MCF 10A (cell line): ENCODE results near the gene TMEM38A. TPM values are rescaled to one million over a fixed set of nuclear protein-coding genes. Genes with fewer than 3 reads are reported as not detected.
"Not testable (repeated sequence)": the region's sequence is repeated elsewhere in the genome, so short reads cannot be mapped to it uniquely, and the experiment has no call there.

ENCODE experiments used
- BruUV-seq: library from RNA; stranded (reverse); fragments of 400-500 nt; replicated peaks from 2 replicates; lab custom pipeline; 2021; lab: Mats Ljungman, UMichigan
- CTCF ChIA-PET: fragments of 300-600 bp; sonication (Branson Sonifier 250); formaldehyde crosslinking; extraction: SDS; loops from one replicate; lab custom pipeline; 2021; ENCODE audit warnings: antibody characterized with exemption, inconsistent platforms; lab: Yijun Ruan, JAX
- POLR2A ChIA-PET: fragments of 300-600, 350-650 bp; sonication (Branson Sonifier 250); formaldehyde crosslinking; extraction: SDS; loops from one replicate; lab custom pipeline; 2020; ENCODE audit warnings: antibody characterized with exemption, inconsistent platforms; lab: Yijun Ruan, JAX
- DNase-seq: peaks from one replicate; pipeline ENCODE4 v3.0.0-alpha.2; 2018; ENCODE audit not compliant: unreplicated experiment
- H3K27ac Mint-ChIP-seq: one replicate; pipeline ENCODE4 v1.8.0; 2022; ENCODE audit warnings: mild to moderate bottlenecking, low read depth, mixed read lengths; ENCODE audit not compliant: unreplicated experiment
- H3K27me3 Mint-ChIP-seq: one replicate; pipeline ENCODE4 v1.8.0; 2022; ENCODE audit warnings: mixed read lengths; ENCODE audit not compliant: insufficient read depth, unreplicated experiment
- H3K36me3 Mint-ChIP-seq: one replicate; pipeline ENCODE4 v1.8.0; 2022; ENCODE audit warnings: mild to moderate bottlenecking, moderate library complexity, mixed read lengths; ENCODE audit not compliant: insufficient read depth, unreplicated experiment
- H3K4me1 Mint-ChIP-seq: one replicate; pipeline ENCODE4 v1.8.0; 2022; ENCODE audit warnings: mixed read lengths; ENCODE audit not compliant: insufficient read depth, unreplicated experiment
- H3K4me3 Mint-ChIP-seq: one replicate; pipeline ENCODE4 v1.8.0; 2022; ENCODE audit warnings: mild to moderate bottlenecking, moderate library complexity, mixed read lengths; ENCODE audit not compliant: unreplicated experiment
- H3K9me3 Mint-ChIP-seq: one replicate; pipeline ENCODE4 v1.8.0; 2022; ENCODE audit warnings: mixed read lengths; ENCODE audit not compliant: unreplicated experiment
- intact Hi-C: fragments of 100-400 bp; cut with micrococcal nuclease; formaldehyde crosslinking; loops from 2 replicates; pipeline ENCODE4 v1.14.1; 2022
- total RNA-seq: library from RNA; stranded (reverse); gene quantifications from 2 replicates; pipeline ENCODE4 v1.2.3, GENCODE V29; 2022
- TF ChIP-seq, protein P1 (sequence below): fragments of 200-600 bp; IDR thresholded peaks from one replicate; pipeline ENCODE4 v1.8.0; 2022; ENCODE audit warnings: antibody characterized with exemption, mild to moderate bottlenecking; ENCODE audit not compliant: unreplicated experiment

TMEM38A gene
- total RNA-seq, 1 experiment from 2014 or later, result 2.1 TPM

DNA sequence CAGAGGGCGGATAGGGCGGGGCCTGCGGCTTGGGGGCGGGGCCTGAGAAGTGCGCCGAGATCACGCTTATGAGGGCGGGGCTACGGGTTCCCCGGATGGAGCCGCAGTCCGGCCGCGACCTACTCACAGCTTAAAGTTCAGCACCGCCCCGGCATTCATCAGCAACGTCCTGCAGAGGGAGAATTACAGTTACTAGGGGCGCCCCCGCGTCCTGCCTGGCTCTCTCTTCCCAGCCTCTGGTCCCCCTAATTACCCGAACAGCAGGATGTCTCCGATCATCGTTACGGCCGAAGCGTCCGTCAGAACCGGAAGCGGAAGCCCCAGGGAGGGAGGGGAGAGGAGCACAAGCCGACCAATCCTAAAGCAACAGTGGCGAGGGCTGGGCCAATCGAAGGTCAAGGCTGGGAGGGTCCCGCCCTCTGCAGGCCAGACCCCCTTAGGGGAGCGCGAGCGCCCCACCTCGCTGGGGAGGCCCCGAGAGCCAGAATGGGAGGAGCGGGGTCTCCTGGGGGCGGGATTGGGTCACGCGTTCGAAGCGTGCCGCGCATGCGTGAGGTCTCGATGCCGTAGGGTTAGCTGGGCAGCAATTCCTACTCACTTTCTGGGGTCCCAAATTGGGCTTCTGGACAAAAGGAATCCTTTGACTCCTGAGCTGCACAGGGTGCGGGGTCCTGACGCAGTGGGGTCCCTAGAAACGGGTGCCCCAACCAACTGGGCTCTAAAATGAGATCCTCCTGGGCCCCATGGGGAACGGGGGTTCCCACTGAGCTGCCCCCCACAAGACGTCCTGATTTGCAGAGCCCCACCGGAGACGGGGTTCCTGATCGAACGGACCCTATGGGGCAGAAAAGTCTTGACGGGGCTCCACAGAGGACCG lies 869 bp upstream of the TMEM38A start, which contains the start of gene SMIM7:
Gene SMIM7, minus strand, starts transcription at position 313 of the 877 bp plus-strand sequence. Its CDS starts 34 bp downstream, at position 279.
- CTCF ChIA-PET, result interaction anchor here (0.7 to 1.1 kb wide), 4 partner anchors 34 to 637 kb away, joined by 3 to 4 read pairs (median 4); no protein-coding TSS in a partner anchor

DNA sequence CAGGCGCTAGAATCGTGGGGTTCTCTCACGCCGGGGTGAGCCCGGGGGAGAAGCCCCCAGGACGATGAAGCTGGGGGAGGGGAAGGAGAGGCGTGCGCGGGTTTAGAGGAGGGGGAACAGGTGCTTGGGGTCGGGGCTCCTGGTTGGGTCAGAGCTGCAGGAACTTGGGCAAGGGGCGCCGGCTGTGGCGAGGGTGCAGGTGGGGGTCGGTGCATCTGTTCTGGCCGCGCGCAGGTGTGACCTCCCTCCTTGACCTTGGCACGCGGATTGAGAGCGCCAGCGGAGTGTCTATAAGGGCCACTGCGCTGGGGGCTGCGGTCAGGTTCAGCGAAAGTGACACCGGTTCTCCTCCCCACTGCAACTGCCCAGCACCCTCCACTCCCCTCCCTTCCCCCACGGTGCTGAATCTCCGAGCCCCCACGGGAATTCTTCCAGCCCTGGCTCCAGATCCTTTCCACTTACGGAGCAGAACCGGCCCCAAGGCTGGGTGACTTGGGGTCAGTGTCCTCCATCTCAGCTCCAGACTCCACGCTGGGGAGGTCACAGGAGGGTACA lies 618 bp downstream of the TMEM38A start:
- TF ChIP-seq, protein P1, sequence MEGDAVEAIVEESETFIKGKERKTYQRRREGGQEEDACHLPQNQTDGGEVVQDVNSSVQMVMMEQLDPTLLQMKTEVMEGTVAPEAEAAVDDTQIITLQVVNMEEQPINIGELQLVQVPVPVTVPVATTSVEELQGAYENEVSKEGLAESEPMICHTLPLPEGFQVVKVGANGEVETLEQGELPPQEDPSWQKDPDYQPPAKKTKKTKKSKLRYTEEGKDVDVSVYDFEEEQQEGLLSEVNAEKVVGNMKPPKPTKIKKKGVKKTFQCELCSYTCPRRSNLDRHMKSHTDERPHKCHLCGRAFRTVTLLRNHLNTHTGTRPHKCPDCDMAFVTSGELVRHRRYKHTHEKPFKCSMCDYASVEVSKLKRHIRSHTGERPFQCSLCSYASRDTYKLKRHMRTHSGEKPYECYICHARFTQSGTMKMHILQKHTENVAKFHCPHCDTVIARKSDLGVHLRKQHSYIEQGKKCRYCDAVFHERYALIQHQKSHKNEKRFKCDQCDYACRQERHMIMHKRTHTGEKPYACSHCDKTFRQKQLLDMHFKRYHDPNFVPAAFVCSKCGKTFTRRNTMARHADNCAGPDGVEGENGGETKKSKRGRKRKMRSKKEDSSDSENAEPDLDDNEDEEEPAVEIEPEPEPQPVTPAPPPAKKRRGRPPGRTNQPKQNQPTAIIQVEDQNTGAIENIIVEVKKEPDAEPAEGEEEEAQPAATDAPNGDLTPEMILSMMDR, result no peak
- Mint-ChIP-seq H3K27ac (no peak overlapping the region), H3K27me3 (no peaks in the 10 kb centered on the region), H3K9me3 (no peaks in the 10 kb centered on the region), H3K36me3 (peaks cover 22% of the 10 kb centered on the region), H3K4me1 (peaks cover 7% of the 10 kb centered on the region), H3K4me3 (peak overlapping the region; percentile 95)
- DNase-seq, result no peak
- CTCF ChIA-PET, result interaction anchor here (0.6 kb wide), 1 partner anchor 34 kb away, joined by 3 read pairs; the partner anchor contains the start of gene MED26
- intact Hi-C loops, result no loop called here
- BruUV-seq, result no TSS peak
- POLR2A ChIA-PET, result interaction anchor here (0.5 to 3.7 kb wide), 18 partner anchors 8 to 447 kb away, joined by 3 to 30 read pairs (median 6); partner anchors contain the start of genes CHERP, MED26, NWD1 and SIN3B

More for the DNA sequence above, 869 bp upstream of the TMEM38A start, which contains the start of gene SMIM7:
- DNase-seq, result peak; percentile 99
- TF ChIP-seq, protein P1, result no peak
- POLR2A ChIA-PET, result interaction anchor here (0.6 to 3.7 kb wide), 34 partner anchors 10 to 609 kb away, joined by 3 to 30 read pairs (median 4); partner anchors contain the start of genes C19orf44, CALR3, CHERP and MED26
- peak within 1 kb of the TSS; percentile 94 for H3K27ac Mint-ChIP-seq
- H3K36me3 Mint-ChIP-seq, result peaks cover 36% of the 10 kb centered on the region
- H3K9me3 Mint-ChIP-seq, result no peaks in the 10 kb centered on the region
- intact Hi-C loops, result no loop called here
- H3K4me1 Mint-ChIP-seq, result peaks cover 7% of the 10 kb centered on the region
- no TSS peak for BruUV-seq
- peak within 1 kb of the TSS; percentile 95 for H3K4me3 Mint-ChIP-seq
- H3K27me3 Mint-ChIP-seq, result no peaks in the 10 kb centered on the region

DNA sequence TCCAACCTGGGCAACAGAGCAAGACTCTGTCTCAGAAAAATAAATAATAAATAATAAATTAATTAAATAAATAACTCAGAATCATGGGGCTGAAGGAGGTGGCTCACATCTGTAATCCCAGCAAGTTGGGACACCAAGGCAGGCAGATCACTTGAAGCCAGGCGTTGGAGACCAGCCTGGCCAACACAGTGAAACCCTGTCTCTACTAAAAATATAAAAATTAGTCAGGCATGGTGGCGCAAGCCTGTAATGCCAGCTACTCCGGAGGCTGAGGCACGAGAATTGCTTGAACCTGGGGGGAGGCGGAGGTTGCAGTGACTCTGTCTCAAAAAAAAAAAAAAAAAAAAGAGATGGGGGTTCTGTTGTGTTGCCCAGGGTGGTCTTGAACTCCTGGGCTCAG lies 7.2 kb downstream of the TMEM38A start:
- no TSS peak for BruUV-seq
- H3K4me1 Mint-ChIP-seq, result no peaks in the 10 kb centered on the region
- no peaks in the 10 kb centered on the region for H3K27me3 Mint-ChIP-seq
- DNase-seq, result no peak
- H3K27ac Mint-ChIP-seq, result no peak overlapping the region
- ChIA-PET POLR2A (no interaction called here), CTCF (no interaction called here)
- TF ChIP-seq, protein P1, result no peak
- intact Hi-C loops, result no loop called here
- H3K4me3 Mint-ChIP-seq, result no peak overlapping the region
- H3K9me3 Mint-ChIP-seq, result no peaks in the 10 kb centered on the region
- H3K36me3 Mint-ChIP-seq, result no peaks in the 10 kb centered on the region

DNA sequence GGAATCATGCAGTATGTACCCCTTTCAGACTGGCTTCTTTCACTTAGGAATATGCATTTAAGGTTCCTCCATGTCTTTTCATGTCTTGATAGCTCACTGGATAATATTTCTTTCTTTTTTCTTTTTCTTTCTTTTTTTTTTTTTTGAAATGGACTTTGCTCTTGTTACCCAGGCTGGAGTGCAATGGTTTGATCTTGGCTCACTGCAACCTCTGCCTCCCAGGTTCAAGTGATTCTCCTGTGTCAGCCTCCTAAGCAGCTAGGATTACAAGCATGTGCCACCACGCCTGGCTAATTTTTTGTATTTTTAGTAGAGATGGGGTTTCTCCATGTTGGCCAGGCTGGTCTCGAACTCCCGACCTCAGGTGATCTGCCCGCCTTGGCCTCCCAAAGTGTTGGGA lies 7.8 kb downstream of the TMEM38A start:
- CTCF ChIA-PET, result not testable (repeated sequence)

More for the DNA sequence above, 7.8 kb downstream of the TMEM38A start:
- intact Hi-C loops, H3K36me3 Mint-ChIP-seq, POLR2A ChIA-PET, H3K4me3 Mint-ChIP-seq, BruUV-seq, DNase-seq, H3K9me3 Mint-ChIP-seq, H3K27me3 Mint-ChIP-seq, H3K27ac Mint-ChIP-seq, H3K4me1 Mint-ChIP-seq: not testable (repeated sequence)
